DLD1 (cell line): ENCODE results near the gene RNU4-1.
"Not testable (repeated sequence)": the region's sequence is repeated elsewhere in the genome, so short reads cannot be mapped to it uniquely, and the experiment has no call there.

Experiments used
- in situ Hi-C: cut with HindIII; loops from 2 replicates; pipeline ENCODE4 v1.10.0; 2017; ENCODE audit warnings: low sequenced_read_pairs

Gene RNU4-1

GRCh38 chr12:120259418-120260202, 33.4 kb downstream of the RNU4-1 start:
- in situ Hi-C loops: no loop called here

GRCh38 chr12:120258323-120258896, 34.6 kb downstream of the RNU4-1 start:
- in situ Hi-C loops: no loop called here

GRCh38 chr12:120257041-120257821, 35.8 kb downstream of the RNU4-1 start:
- in situ Hi-C loops: no loop called here

- in situ Hi-C loops: no loop called here
Observed at GRCh38 chr12:120254809-120255208, 38.2 kb downstream of the RNU4-1 start.

- in situ Hi-C loops: not testable (repeated sequence)
Observed at GRCh38 chr12:120253313-120253712, 39.7 kb downstream of the RNU4-1 start.

- in situ Hi-C loops: no loop called here
Observed at GRCh38 chr12:120252071-120252906, 40.7 kb downstream of the RNU4-1 start.

GRCh38 chr12:120251364-120252070, 41.5 kb downstream of the RNU4-1 start:
- in situ Hi-C loops: not testable (repeated sequence)

GRCh38 chr12:120249875-120250795, 42.9 kb downstream of the RNU4-1 start:
- in situ Hi-C loops: no loop called here

- in situ Hi-C loops: no loop called here
Observed at GRCh38 chr12:120249266-120249874, 43.7 kb downstream of the RNU4-1 start.

- in situ Hi-C loops: no loop called here
Observed at GRCh38 chr12:120247621-120248030, 45.4 kb downstream of the RNU4-1 start.

GRCh38 chr12:120247183-120247582, 45.9 kb downstream of the RNU4-1 start:
- in situ Hi-C loops: no loop called here

- in situ Hi-C loops: not testable (repeated sequence)
Observed at GRCh38 chr12:120246705-120247104, 46.3 kb downstream of the RNU4-1 start.
